B cell (primary cell): ENCODE measurements around the gene WDR7. TPM values are rescaled to one million over a fixed set of nuclear protein-coding genes. Genes with fewer than 3 reads are reported as not detected.

Source experiments
- ATAC-seq: fragments of 200-7000 bp; cut with Tn5 transposase; one replicate; pipeline ENCODE4 v1.10.0; 2021; ENCODE audit warnings: low read depth, mild to moderate bottlenecking, moderate number of reproducible peaks, moderate library complexity
- CTCF ChIA-PET: fragments of 350-600 bp; sonication (Branson Sonifier 250); formaldehyde crosslinking; loops from one replicate; lab custom pipeline; 2021; ENCODE audit warnings: antibody characterized with exemption, inconsistent platforms; lab: Charles Lee
- POLR2A ChIA-PET: fragments of 350-600 bp; sonication (Branson Sonifier 250); formaldehyde crosslinking; loops from one replicate; lab custom pipeline; 2021; ENCODE audit warnings: antibody characterized with exemption; lab: Charles Lee
- DNase-seq: peaks from one replicate; pipeline ENCODE4 v3.0.0; 2013
- H2AFZ ChIP-seq: 2 replicates; pipeline ENCODE4 v1.6.1; 2012; ENCODE audit warnings: mild to moderate bottlenecking, low read depth, low read length; ENCODE audit not compliant: insufficient read depth, poor library complexity, severe bottlenecking
- H3K27ac ChIP-seq, 2 donors: 1 replicate in 1 of 2; 2 replicates in 1 of 2; pipeline ENCODE4 v1.5.1; 2012 to 2013; ENCODE audit warnings: low read length in 2 of 2, mild to moderate bottlenecking in 2 of 2, moderate library complexity in 1 of 2
- H3K27me3 ChIP-seq, 4 experiments: fragments of 200-600 bp in 1 of 4; sonication (generic) in 1 of 4; replicated peaks in 1 of 4; 1 replicate in 2 of 4; 2 replicates in 2 of 4; pipeline versions ENCODE4 v1.6.1 to v1.7.0; 2013 to 2016; ENCODE audit warnings: low read length in 3 of 4, mild to moderate bottlenecking in 2 of 4, mixed read lengths in 1 of 4, moderate library complexity in 1 of 4; ENCODE audit not compliant: insufficient read depth in 4 of 4, control insufficient read depth in 3 of 4; ENCODE audit errors: control extremely low read depth in 1 of 4
- H3K36me3 ChIP-seq, 2 experiments: replicated peaks in 1 of 2; 1 replicate in 1 of 2; 2 replicates in 1 of 2; pipeline versions ENCODE4 v1.6.1 to v1.7.1; 2013; ENCODE audit warnings: low read length in 1 of 2; ENCODE audit not compliant: insufficient read depth in 2 of 2, control insufficient read depth in 1 of 2; ENCODE audit errors: control extremely low read depth in 1 of 2, extremely low read depth in 1 of 2
- H3K4me1 ChIP-seq, 2 donors: fragments of 200-600 bp in 1 of 2; sonication (generic) in 1 of 2; 1 replicate in 1 of 2; 2 replicates in 1 of 2; pipeline versions ENCODE4 v1.5.1 to v1.6.1; 2013 to 2017; ENCODE audit warnings: low read length in 2 of 2; ENCODE audit not compliant: control insufficient read depth in 2 of 2, insufficient read depth in 2 of 2
- H3K4me2 ChIP-seq: replicated peaks from 2 replicates; pipeline ENCODE3; 2012; ENCODE audit warnings: mild to moderate bottlenecking, low read depth, low read length; ENCODE audit not compliant: poor library complexity, severe bottlenecking
- H3K4me3 ChIP-seq, 5 experiments: fragments of 200-600 bp in 1 of 5; sonication (generic) in 1 of 5; 1 replicate in 3 of 5; 2 replicates in 2 of 5; pipeline versions ENCODE4 v1.5.1 to v1.7.0; 2011 to 2016; ENCODE audit warnings: low read length in 4 of 5, mild to moderate bottlenecking in 4 of 5, low read depth in 2 of 5, control low read depth in 1 of 5, moderate library complexity in 1 of 5; ENCODE audit not compliant: insufficient read depth in 1 of 5; ENCODE audit errors: control extremely low read depth in 1 of 5, extremely low read depth in 1 of 5
- H3K79me2 ChIP-seq: fragments of 200-600 bp; sonication (generic); one replicate; pipeline ENCODE4 v1.6.0; 2016; ENCODE audit warnings: low read length; ENCODE audit not compliant: control insufficient read depth, insufficient read depth
- H3K9ac ChIP-seq: fragments of 200-600 bp; sonication (generic); 2 replicates; pipeline ENCODE4 v1.6.1; 2017; ENCODE audit warnings: mild to moderate bottlenecking, low read length, moderate library complexity
- H3K9me3 ChIP-seq, 3 donors: one replicate each; pipeline versions ENCODE4 v1.6.1 to v1.7.1; 2013; ENCODE audit warnings: low read length in 2 of 3; ENCODE audit not compliant: control insufficient read depth in 2 of 3, insufficient read depth in 1 of 3; ENCODE audit errors: control extremely low read depth in 1 of 3
- H4K20me1 ChIP-seq: 2 replicates; pipeline ENCODE4 v1.6.0; 2012; ENCODE audit warnings: mild to moderate bottlenecking, low read length; ENCODE audit not compliant: insufficient read depth, control insufficient read depth, poor library complexity, severe bottlenecking
- H3K27ac Mint-ChIP-seq: one replicate; pipeline ENCODE4 v1.8.0; 2021; ENCODE audit warnings: mixed read lengths
- H3K27me3 Mint-ChIP-seq: one replicate; pipeline ENCODE4 v1.8.0; 2021; ENCODE audit warnings: mixed read lengths
- H3K4me1 Mint-ChIP-seq: one replicate; pipeline ENCODE4 v1.8.0; 2021; ENCODE audit warnings: mixed read lengths
- H3K4me3 Mint-ChIP-seq: one replicate; pipeline ENCODE4 v1.8.0; 2021; ENCODE audit warnings: mixed read lengths
- H3K9me3 Mint-ChIP-seq: one replicate; pipeline ENCODE4 v1.8.0; 2022; ENCODE audit warnings: mixed read lengths; ENCODE audit not compliant: insufficient read depth
- CTCF ChIP-seq: fragments of 200-600 bp; IDR thresholded peaks from one replicate; pipeline ENCODE4 v1.8.0; 2022; ENCODE audit warnings: antibody characterized with exemption, mild to moderate bottlenecking
- EZH2 ChIP-seq: IDR thresholded peaks from 2 replicates; pipeline ENCODE4 v1.6.1; 2012; ENCODE audit warnings: borderline replicate concordance, low read depth, mild to moderate bottlenecking, moderate library complexity, low read length; ENCODE audit not compliant: insufficient read depth, poor library complexity, severe bottlenecking
- WGBS: methylation state at CpG from one replicate; pipeline ENCODE4 v1.1.5; 2013; ENCODE audit warnings: missing lambda C conversion rate; ENCODE audit not compliant: insufficient coverage; 5-methylcytosine and 5-hydroxymethylcytosine counted together
- intact Hi-C: fragments of 100-400 bp; cut with micrococcal nuclease; formaldehyde crosslinking; loops from one replicate; pipeline ENCODE4 v1.10.0; 2022
- polyA plus RNA-seq: library from polyadenylated mRNA; depleted of rRNA; stranded (reverse); fragments of >200 nt; gene quantifications from 2 replicates; pipeline ENCODE4 v1.2.3, GENCODE V29; 2012
- total RNA-seq, 2 donors: library from RNA; stranded (reverse); fragments of 120-200 nt in 1 of 2; gene quantifications; 1 replicate in 1 of 2; 2 replicates in 1 of 2; pipeline versions ENCODE4 v1.2.3 to v1.2.4, GENCODE V29; 2013 to 2022

Gene WDR7
- total and polyA plus RNA-seq, 2 donors (not counting 1 experiment from before 2014, with no cell fraction given), result 5.5 to 45.0 TPM

- no peak overlapping the region for H3K4me3 ChIP-seq
- TF ChIP-seq CTCF (no peak), EZH2 (no peak)
- no peaks in the 10 kb centered on the region for H3K79me2 ChIP-seq
- ChIA-PET CTCF (no interaction called here), POLR2A (no interaction called here)
- H3K9ac ChIP-seq, result no peak overlapping the region
- no peak overlapping the region for H2AFZ ChIP-seq
- no peaks in the 10 kb centered on the region for H4K20me1 ChIP-seq
- H3K4me2 ChIP-seq, result peak overlapping the region; percentile 51
- DNase-seq, result peak; percentile 74
- H3K4me3 Mint-ChIP-seq, result peak overlapping the region; percentile 52
- peaks cover 0 to 77% (median 57%) of the 10 kb centered on the region in 4 experiments for H3K27me3 ChIP-seq
- peaks cover 7% of the 10 kb centered on the region for H3K9me3 Mint-ChIP-seq
- WGBS, result 14% methylated on average over 9 of the region's 11 CpGs
- H3K36me3 ChIP-seq, result no peaks in the 10 kb centered on the region
- peaks cover 23 to 26% of the 10 kb centered on the region in 2 donors for H3K4me1 ChIP-seq
- H3K27me3 Mint-ChIP-seq, result peaks cover 77% of the 10 kb centered on the region
- ATAC-seq, result peak; percentile 90
- H3K27ac ChIP-seq, result no peak overlapping the region
- intact Hi-C loops, result no loop called here
- peak overlapping the region; percentile 76 for H3K27ac Mint-ChIP-seq
- peaks cover 6 to 58% (median 6%) of the 10 kb centered on the region in 3 donors for H3K9me3 ChIP-seq
- H3K4me1 Mint-ChIP-seq, result peaks cover 28% of the 10 kb centered on the region
Measured at GRCh38 chr18:57077786-57078552, 426.8 kb downstream of the WDR7 start.

- Histone ChIP-seq H2AFZ (no peak overlapping the region), H4K20me1 (no peaks in the 10 kb centered on the region), H3K4me3 (no peak overlapping the region), H3K79me2 (no peaks in the 10 kb centered on the region), H3K4me2 (peak overlapping the region; percentile 51), H3K36me3 (no peaks in the 10 kb centered on the region), H3K27ac (no peak overlapping the region), H3K27me3 (peaks cover 0 to 78% (median 56%) of the 10 kb centered on the region in 4 experiments), H3K9me3 (peaks cover 8 to 64% (median 12%) of the 10 kb centered on the region in 3 donors), H3K4me1 (peaks cover 23 to 26% of the 10 kb centered on the region in 2 donors), H3K9ac (no peak overlapping the region)
- no peak overlapping the region for H3K27ac Mint-ChIP-seq
- peaks cover 82% of the 10 kb centered on the region for H3K27me3 Mint-ChIP-seq
- H3K4me1 Mint-ChIP-seq, result peaks cover 28% of the 10 kb centered on the region
- ChIA-PET POLR2A (no interaction called here), CTCF (no interaction called here)
- TF ChIP-seq EZH2 (no peak), CTCF (no peak)
- 98% methylated on average over 7 of the region's 9 CpGs for WGBS
- intact Hi-C loops, result no loop called here
- peaks cover 10% of the 10 kb centered on the region for H3K9me3 Mint-ChIP-seq
- no peak overlapping the region for H3K4me3 Mint-ChIP-seq
- ATAC-seq (no peak), DNase-seq (no peak)
Measured at GRCh38 chr18:57078614-57079013, 427.5 kb downstream of the WDR7 start.
